ENCODE measurements around the gene ANKRD12.
A peak's percentile ranks its signal among the peaks of the same experiment; 100 is the strongest.

ANKRD12 gene

GRCh38 chr18:9106094-9106493 lies 30.5 kb upstream of the ANKRD12 start:
- no peak for DNase-seq (ENCODE audit: low read depth in 2 of 2, low spot score in 1 of 2)

GRCh38 chr18:9106800-9107584 lies 29.6 kb upstream of the ANKRD12 start:
- no peak for DNase-seq (ENCODE audit: low read depth in 2 of 2, low spot score in 1 of 2)

- DNase-seq (ENCODE audit: low read depth in 2 of 2, low spot score in 1 of 2) = no peak
These were observed 27.7 kb upstream of the ANKRD12 start for GRCh38 chr18:9108911-9109310.

DNA sequence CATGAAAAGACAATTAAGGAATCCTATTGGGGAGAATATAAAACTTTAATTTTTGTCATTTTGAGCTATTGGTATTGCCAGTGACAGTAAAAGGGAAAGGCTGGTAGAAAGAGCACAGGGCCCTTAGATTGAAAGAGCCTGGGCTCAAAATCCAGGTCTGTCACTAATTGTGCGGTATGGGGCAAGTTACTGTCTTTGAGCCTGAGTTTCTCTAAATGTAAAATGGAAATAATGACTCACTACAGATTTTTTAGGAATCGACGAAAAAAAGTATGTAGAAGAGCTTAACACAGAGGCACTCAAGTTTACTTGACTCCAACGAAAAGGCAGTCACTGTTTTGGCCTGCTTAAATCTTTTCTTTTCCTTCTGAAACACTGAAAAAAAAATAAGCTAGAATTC lies 27.1 kb upstream of the ANKRD12 start:
- no peak for DNase-seq (ENCODE audit: low read depth in 2 of 2, low spot score in 1 of 2)

DNA sequence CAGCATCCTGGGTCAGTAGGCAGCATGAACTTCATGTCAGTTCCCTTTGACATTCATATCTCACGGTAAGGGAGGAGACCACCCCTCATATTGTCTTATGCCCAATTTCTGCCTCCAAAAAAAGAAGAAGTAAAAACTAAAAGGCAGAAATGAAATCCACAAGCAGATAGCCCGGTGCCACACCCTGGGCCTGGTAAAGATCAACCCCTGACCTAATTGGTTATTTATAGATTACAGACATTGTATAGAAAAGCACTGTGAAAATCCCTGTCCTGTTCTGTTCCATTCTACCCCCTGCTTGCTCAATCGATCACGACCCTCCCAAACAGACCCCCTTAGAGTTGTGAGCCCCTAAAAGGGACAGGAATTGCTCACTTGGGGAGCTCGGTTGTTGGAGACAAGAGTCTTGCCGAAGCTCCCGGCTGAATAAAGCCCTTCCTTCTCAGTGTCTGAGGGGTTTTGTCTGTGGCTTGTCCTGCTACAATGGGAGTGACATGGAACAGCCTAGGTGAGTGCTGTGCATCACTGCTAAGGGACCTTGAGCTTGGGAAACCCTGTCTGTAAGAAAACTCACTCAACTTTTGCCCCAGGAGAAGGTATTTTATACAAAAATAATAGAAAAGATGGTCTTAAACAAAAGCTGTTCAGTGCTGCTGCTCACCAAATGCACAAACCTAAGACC lies 23.0 kb upstream of the ANKRD12 start:
- no peak for DNase-seq (ENCODE audit: low read depth in 2 of 2, low spot score in 1 of 2)

GRCh38 chr18:9115984-9116383 lies 20.6 kb upstream of the ANKRD12 start:
- DNase-seq (ENCODE audit: low read depth in 2 of 2, low spot score in 1 of 2) = no peak

GRCh38 chr18:9117980-9118841 lies 18.4 kb upstream of the ANKRD12 start:
- no peak for DNase-seq (ENCODE audit: low read depth in 2 of 2, low spot score in 1 of 2)

GRCh38 chr18:9120796-9121195 lies 15.8 kb upstream of the ANKRD12 start:
- DNase-seq (ENCODE audit: low read depth in 2 of 2, low spot score in 1 of 2) = no peak

DNA sequence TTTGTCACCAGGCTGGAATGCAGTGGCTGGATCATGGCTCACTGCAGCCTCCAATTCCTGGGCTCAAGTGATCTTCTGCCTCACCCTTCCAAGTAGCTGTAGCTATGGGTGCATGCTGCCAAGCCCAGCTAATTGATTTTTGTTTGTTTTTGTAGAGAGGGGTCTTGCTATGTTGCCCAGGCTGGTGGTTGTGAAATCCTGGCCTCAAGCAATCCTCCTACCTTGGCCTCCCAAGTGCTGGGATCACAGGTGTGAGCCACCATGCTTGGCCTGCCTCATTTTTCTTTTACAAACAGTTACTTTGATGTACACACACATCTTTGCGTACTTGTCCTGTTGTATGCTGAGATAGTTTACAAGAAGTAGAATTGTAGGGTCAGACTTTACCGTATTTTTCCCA lies 13.1 kb upstream of the ANKRD12 start:
- no peak for DNase-seq (ENCODE audit: low read depth in 2 of 2, low spot score in 1 of 2)

- no peak for DNase-seq (ENCODE audit: low read depth in 2 of 2, low spot score in 1 of 2)
These were observed 11.8 kb upstream of the ANKRD12 start for GRCh38 chr18:9124824-9125223.

DNA sequence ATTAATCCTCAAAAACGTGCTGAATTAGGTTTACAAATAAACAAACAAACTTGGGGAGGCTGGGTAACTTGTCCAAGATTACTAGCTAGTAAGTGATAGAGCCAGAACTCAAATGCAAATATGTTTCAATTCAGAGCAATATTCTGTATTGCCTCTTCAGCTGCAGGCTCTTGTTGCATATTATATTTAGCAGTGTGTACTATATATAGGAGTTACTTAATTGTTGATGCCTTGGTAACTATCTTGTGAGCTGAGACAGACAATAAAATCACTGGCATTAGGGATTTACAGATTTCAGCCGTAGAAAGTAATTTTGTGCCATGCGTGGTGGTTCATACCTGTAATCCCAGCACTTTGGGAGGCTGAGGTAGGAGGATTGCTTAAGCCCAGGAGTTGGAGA lies 10.2 kb upstream of the ANKRD12 start:
- DNase-seq (ENCODE audit: low read depth in 2 of 2, low spot score in 1 of 2) = no peak

GRCh38 chr18:9130195-9130594 lies 6.4 kb upstream of the ANKRD12 start:
- no peak for DNase-seq (ENCODE audit: low read depth in 2 of 2, low spot score in 1 of 2)

DNA sequence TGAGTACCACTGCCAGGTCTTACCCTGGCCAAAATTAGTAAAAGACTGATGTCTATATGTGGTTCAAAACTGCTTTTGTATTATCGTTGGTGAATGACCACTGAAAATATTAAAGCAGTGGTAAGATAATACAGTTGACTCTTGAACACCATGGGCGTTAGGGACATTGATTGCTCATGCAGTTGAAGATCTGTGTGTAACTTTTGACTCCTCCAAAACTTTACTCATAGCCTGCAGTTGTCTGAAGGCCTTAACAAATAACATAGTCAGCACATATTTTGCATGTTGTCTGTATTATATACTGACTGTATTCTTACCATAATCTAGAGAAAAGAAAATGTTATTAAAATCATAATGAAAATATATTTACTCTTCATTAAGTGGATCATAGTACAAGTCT lies 5.8 kb upstream of the ANKRD12 start:
- no peak for DNase-seq (ENCODE audit: low read depth in 2 of 2, low spot score in 1 of 2)

- DNase-seq (ENCODE audit: low read depth in 2 of 2, low spot score in 1 of 2) = no peak
These were observed 4.0 kb upstream of the ANKRD12 start for GRCh38 chr18:9132628-9133027.

- DNase-seq (ENCODE audit: low read depth in 2 of 2, low spot score in 1 of 2) = no peak
These were observed 3.4 kb upstream of the ANKRD12 start for GRCh38 chr18:9133225-9133624.

DNA sequence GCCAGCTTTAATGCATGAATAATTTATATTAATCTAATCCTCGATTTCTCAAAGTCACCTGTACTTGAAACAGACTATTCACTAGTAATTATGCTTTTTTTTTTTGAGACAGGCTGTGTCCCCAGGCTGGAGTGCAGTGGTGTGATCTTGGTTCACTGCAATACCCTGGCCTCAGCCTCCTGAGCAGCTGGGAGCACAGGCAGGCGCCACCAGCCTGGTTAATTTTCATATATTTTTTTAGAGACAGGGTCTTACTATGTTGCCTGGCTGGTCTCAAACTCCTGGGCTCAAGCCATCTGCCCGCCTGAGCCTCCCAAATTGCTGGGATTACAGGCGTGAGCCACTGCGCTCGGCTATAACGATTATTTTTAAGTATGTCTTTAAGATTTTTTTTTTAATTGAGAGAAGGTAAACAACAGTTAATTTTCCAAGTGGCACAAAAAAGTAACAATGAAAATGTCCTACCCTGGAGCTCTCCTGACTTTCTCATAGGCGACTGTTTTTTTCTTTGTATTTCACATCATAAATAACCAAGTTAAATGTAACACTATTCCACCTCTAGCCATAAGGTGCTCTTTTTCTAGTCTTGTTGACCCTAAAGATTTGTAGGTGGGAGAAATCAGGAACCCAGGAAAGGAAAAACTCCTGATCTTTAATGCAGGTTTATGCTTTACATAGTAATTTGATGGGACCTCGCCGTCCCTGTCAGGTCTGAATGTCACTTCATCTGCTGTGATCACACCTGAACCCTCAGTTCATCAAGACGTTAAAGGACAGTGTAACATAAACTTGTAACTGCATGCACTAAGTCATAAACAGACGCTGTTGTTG lies 1.3 kb upstream of the ANKRD12 start:
- no peak for DNase-seq (ENCODE audit: low read depth in 2 of 2, low spot score in 1 of 2)

DNA sequence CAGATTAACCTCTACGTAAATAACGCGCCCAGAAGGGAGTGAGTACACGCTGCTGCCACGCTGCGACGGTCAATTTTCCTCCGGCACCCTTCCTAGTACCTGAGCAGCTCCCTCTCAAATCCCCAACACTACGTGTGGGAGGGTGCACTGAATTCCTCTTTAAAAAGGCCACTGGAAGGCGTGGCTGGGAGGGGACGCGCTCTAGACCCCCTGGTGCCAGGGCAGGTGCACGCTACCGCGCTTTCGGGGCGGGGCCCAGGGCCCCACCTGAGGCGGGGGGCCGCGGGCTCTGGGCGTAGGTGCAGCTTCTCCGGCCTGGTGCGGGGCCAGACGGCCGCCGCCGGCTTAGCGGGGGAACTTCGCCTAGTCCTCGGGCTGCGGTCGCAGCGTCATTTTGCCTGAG lies 668 bp upstream of the ANKRD12 start:
- no peak for DNase-seq (ENCODE audit: low read depth in 2 of 2, low spot score in 1 of 2)

GRCh38 chr18:9137168-9138066 lies 836 bp downstream of the ANKRD12 start:
- DNase-seq (ENCODE audit: low read depth in 2 of 2, low spot score in 1 of 2) = peak in 1 of 2 donors; percentile 32

DNA sequence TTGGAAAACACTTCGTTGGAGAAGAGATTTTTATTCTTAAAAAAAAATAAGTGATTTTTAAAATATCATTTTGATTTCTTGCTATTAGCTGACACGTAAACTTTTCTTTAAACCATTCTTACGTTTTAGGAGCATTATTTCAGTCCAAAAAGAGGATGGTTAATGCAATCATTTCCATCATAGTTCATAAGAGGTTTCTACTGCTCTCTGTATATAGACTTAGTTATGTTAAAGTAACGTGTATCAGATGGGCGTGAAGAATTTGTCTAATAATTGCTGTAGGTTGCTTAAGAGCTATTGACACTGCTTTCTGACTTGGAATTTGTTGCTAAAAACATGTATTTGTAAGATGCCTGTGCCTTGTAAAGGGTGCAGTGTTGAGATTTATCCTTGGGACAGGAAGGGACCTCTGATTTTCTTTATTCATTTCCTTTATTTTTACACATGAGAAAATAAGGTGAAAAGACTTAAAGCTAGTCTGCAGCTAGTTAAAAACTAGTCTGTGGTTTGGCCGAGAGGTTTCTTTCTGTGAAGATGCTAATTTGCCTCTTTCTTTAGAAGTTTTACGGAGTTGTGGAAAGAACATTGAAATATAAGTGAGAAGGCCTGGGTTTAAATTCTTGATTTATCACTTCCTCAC lies 2.9 kb downstream of the ANKRD12 start:
- no peak for DNase-seq (ENCODE audit: low read depth in 2 of 2, low spot score in 1 of 2)
